WTC11 (cell line): ENCODE data around the gene HLA-DPB1. TPM values are rescaled to one million over a fixed set of nuclear protein-coding genes. Genes with fewer than 3 reads are reported as not detected.

Experiments
- ATAC-seq: fragments of 200-7000 bp; cut with Tn5 transposase; 2 replicates; pipeline ENCODE4 v1.10.0; 2021; ENCODE audit warnings: mild to moderate bottlenecking, moderate library complexity
- CTCF ChIA-PET: fragments of 300-600 bp; sonication (Branson Sonifier 250); formaldehyde crosslinking; loops from one replicate; lab custom pipeline; 2021; ENCODE audit warnings: antibody characterized with exemption; lab: Charles Lee
- POLR2A ChIA-PET: fragments of 350-600 bp; sonication (Branson Sonifier 250); formaldehyde crosslinking; loops from one replicate; lab custom pipeline; 2021; ENCODE audit warnings: antibody characterized with exemption; lab: Charles Lee
- DNase-seq: peaks from one replicate; pipeline ENCODE4 v3.0.0; 2021; ENCODE audit warnings: low spot score
- H3K27ac Mint-ChIP-seq: 2 replicates; pipeline ENCODE4 v1.8.0; 2021; ENCODE audit warnings: mixed read lengths
- H3K27me3 Mint-ChIP-seq: 2 replicates; pipeline ENCODE4 v1.8.0; 2021; ENCODE audit warnings: low read depth, mild to moderate bottlenecking, moderate library complexity, mixed read lengths
- H3K36me3 Mint-ChIP-seq: 2 replicates; pipeline ENCODE4 v1.8.0; 2021; ENCODE audit warnings: mixed read lengths
- H3K4me1 Mint-ChIP-seq: 2 replicates; pipeline ENCODE4 v1.8.0; 2022; ENCODE audit warnings: mixed read lengths
- H3K4me3 Mint-ChIP-seq: 2 replicates; pipeline ENCODE4 v1.8.0; 2021; ENCODE audit warnings: mild to moderate bottlenecking, moderate library complexity, mixed read lengths
- H3K9me3 Mint-ChIP-seq: 2 replicates; pipeline ENCODE4 v1.8.0; 2021; ENCODE audit warnings: mixed read lengths
- EMX1 ChIP-seq: fragments of 250-450 bp; sonication (Bioruptor Pico); IDR thresholded peaks from 2 replicates; pipeline ENCODE4 v1.8.0; 2021; ENCODE audit warnings: mild to moderate bottlenecking
- ETV6 ChIP-seq: sonication (generic); formaldehyde crosslinking; IDR thresholded peaks from 2 replicates; pipeline ENCODE4 v1.8.1; 2022; ENCODE audit warnings: mild to moderate bottlenecking, missing genetic modification reagents
- FOXK1 ChIP-seq: sonication (generic); formaldehyde crosslinking; IDR thresholded peaks from 2 replicates; pipeline ENCODE4 v1.8.0; 2022; ENCODE audit warnings: mild to moderate bottlenecking, moderate library complexity, missing genetic modification reagents
- GTF2I ChIP-seq: fragments of 250-450 bp; sonication (Bioruptor Pico); conservative IDR thresholded peaks from 2 replicates; pipeline ENCODE4 v1.4.0; 2021; ENCODE audit warnings: mild to moderate bottlenecking
- IRF2 ChIP-seq: sonication (generic); formaldehyde crosslinking; IDR thresholded peaks from 2 replicates; pipeline ENCODE4 v1.8.0; 2022; ENCODE audit warnings: low read depth, missing genetic modification reagents, borderline replicate concordance
- NR3C1 ChIP-seq: sonication (generic); formaldehyde crosslinking; conservative IDR thresholded peaks from 2 replicates; pipeline ENCODE4 v1.8.1; 2023; ENCODE audit warnings: low read depth, mild to moderate bottlenecking, missing genetic modification reagents
- SMAD3 ChIP-seq: sonication (generic); formaldehyde crosslinking; IDR thresholded peaks from 2 replicates; pipeline ENCODE4 v1.8.0; 2022; ENCODE audit warnings: missing genetic modification reagents, mild to moderate bottlenecking, borderline replicate concordance
- total RNA-seq: library from RNA; stranded (reverse); gene quantifications from 3 replicates; pipeline ENCODE4 v1.2.3, GENCODE V29; 2021
- TF ChIP-seq, protein P1 (sequence below): sonication (generic); formaldehyde crosslinking; IDR thresholded peaks from 2 replicates; pipeline ENCODE4 v1.8.1; 2022; ENCODE audit warnings: mild to moderate bottlenecking, moderate library complexity, missing genetic modification reagents
- TF ChIP-seq, protein P2 (sequence below): sonication (generic); formaldehyde crosslinking; IDR thresholded peaks from 2 replicates; pipeline ENCODE4 v1.8.0; 2022; ENCODE audit warnings: missing genetic modification reagents
- TF ChIP-seq, protein P3 (sequence below): sonication (generic); formaldehyde crosslinking; IDR thresholded peaks from 2 replicates; pipeline ENCODE4 v1.8.1; 2022; ENCODE audit warnings: low read depth, missing genetic modification reagents, borderline replicate concordance
- TF ChIP-seq, protein P4 (sequence below): sonication (generic); formaldehyde crosslinking; IDR thresholded peaks from 2 replicates; pipeline ENCODE4 v1.8.0; 2022; ENCODE audit warnings: mild to moderate bottlenecking, missing genetic modification reagents
- TF ChIP-seq, protein P5 (sequence below): sonication (generic); formaldehyde crosslinking; IDR thresholded peaks from 2 replicates; pipeline ENCODE4 v1.8.0; 2023; ENCODE audit warnings: missing genetic modification reagents
- TF ChIP-seq, protein P6 (sequence below): sonication (generic); formaldehyde crosslinking; IDR thresholded peaks from 2 replicates; pipeline ENCODE4 v1.8.1; 2023; ENCODE audit warnings: mild to moderate bottlenecking, missing genetic modification reagents
- TF ChIP-seq, protein P7 (sequence below): fragments of 250-450 bp; sonication (Bioruptor Pico); IDR thresholded peaks from 2 replicates; pipeline ENCODE4 v1.9.0; 2021; ENCODE audit warnings: mild to moderate bottlenecking

HLA-DPB1 gene
- total RNA-seq, 1 experiment from 2014 or later: 18.0 TPM

DNA sequence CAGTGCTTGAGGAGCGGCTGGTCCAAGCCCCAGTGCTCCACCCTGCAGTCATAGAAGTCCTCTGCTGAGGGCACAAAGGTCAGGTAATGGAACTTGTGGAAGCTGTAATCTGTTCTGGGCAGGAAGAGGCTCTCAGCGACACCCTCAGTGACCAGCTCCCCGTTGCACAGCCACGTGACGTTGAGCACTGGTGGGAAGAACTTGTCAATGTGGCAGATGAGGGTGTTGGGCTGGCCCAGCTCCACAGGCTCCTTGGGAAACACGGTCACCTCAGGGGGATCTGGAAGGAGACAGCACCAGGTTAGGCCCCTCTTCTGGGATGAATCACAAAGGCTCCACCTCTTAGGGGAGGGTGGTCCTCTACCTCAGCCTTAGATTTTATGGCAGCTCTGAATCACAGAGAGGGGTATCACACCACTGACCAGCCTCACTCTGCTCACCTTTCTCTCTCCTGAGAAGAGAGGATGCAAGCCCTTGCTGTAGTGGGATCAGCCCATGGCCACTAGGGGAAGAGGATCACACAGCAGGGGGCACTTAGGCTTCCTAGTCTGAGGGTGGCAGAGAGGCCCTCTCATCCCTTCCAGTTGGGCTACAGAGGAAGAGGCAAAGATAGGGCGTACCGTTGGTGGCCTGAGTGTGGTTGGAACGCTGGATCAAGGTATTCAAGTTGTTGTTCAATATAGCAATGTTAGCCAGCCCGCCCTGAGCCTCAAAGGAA lies 6.6 kb upstream of the HLA-DPB1 start:
- Mint-ChIP-seq H3K4me3 (no peak overlapping the region), H3K36me3 (peaks cover 7% of the 10 kb centered on the region; the same call in 1 of the 2 replicates), H3K27ac (no peak overlapping the region), H3K9me3 (peaks cover 15% of the 10 kb centered on the region), H3K27me3 (peaks cover 6% of the 10 kb centered on the region), H3K4me1 (peaks cover 5% of the 10 kb centered on the region)
- DNase-seq: no peak
- no peak for ATAC-seq
- TF ChIP-seq SMAD3: no peak
- no peak for TF ChIP-seq ETV6 (CRISPR knock-in tag)
- TF ChIP-seq, protein P1, sequence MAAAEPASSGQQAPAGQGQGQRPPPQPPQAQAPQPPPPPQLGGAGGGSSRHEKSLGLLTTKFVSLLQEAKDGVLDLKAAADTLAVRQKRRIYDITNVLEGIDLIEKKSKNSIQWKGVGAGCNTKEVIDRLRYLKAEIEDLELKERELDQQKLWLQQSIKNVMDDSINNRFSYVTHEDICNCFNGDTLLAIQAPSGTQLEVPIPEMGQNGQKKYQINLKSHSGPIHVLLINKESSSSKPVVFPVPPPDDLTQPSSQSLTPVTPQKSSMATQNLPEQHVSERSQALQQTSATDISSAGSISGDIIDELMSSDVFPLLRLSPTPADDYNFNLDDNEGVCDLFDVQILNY (CRISPR knock-in tag): no peak
- no peak for TF ChIP-seq EMX1 (CRISPR knock-in tag)
- TF ChIP-seq FOXK1 (CRISPR knock-in tag): no peak
- no peak for TF ChIP-seq NR3C1 (CRISPR knock-in tag)
- TF ChIP-seq, protein P2, sequence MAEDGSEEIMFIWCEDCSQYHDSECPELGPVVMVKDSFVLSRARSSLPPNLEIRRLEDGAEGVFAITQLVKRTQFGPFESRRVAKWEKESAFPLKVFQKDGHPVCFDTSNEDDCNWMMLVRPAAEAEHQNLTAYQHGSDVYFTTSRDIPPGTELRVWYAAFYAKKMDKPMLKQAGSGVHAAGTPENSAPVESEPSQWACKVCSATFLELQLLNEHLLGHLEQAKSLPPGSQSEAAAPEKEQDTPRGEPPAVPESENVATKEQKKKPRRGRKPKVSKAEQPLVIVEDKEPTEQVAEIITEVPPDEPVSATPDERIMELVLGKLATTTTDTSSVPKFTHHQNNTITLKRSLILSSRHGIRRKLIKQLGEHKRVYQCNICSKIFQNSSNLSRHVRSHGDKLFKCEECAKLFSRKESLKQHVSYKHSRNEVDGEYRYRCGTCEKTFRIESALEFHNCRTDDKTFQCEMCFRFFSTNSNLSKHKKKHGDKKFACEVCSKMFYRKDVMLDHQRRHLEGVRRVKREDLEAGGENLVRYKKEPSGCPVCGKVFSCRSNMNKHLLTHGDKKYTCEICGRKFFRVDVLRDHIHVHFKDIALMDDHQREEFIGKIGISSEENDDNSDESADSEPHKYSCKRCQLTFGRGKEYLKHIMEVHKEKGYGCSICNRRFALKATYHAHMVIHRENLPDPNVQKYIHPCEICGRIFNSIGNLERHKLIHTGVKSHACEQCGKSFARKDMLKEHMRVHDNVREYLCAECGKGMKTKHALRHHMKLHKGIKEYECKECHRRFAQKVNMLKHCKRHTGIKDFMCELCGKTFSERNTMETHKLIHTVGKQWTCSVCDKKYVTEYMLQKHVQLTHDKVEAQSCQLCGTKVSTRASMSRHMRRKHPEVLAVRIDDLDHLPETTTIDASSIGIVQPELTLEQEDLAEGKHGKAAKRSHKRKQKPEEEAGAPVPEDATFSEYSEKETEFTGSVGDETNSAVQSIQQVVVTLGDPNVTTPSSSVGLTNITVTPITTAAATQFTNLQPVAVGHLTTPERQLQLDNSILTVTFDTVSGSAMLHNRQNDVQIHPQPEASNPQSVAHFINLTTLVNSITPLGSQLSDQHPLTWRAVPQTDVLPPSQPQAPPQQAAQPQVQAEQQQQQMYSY (CRISPR knock-in tag): no peak
- no peak for TF ChIP-seq GTF2I
- TF ChIP-seq, protein P3, sequence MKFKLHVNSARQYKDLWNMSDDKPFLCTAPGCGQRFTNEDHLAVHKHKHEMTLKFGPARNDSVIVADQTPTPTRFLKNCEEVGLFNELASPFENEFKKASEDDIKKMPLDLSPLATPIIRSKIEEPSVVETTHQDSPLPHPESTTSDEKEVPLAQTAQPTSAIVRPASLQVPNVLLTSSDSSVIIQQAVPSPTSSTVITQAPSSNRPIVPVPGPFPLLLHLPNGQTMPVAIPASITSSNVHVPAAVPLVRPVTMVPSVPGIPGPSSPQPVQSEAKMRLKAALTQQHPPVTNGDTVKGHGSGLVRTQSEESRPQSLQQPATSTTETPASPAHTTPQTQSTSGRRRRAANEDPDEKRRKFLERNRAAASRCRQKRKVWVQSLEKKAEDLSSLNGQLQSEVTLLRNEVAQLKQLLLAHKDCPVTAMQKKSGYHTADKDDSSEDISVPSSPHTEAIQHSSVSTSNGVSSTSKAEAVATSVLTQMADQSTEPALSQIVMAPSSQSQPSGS: no peak
- TF ChIP-seq, protein P4, sequence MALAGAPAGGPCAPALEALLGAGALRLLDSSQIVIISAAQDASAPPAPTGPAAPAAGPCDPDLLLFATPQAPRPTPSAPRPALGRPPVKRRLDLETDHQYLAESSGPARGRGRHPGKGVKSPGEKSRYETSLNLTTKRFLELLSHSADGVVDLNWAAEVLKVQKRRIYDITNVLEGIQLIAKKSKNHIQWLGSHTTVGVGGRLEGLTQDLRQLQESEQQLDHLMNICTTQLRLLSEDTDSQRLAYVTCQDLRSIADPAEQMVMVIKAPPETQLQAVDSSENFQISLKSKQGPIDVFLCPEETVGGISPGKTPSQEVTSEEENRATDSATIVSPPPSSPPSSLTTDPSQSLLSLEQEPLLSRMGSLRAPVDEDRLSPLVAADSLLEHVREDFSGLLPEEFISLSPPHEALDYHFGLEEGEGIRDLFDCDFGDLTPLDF (CRISPR knock-in tag): no peak
- CTCF ChIA-PET: no interaction called here
- POLR2A ChIA-PET: interaction anchor here (1.2 kb wide), 1 partner anchor 47 kb away, joined by 3 read pairs; no protein-coding TSS in a partner anchor

DNA sequence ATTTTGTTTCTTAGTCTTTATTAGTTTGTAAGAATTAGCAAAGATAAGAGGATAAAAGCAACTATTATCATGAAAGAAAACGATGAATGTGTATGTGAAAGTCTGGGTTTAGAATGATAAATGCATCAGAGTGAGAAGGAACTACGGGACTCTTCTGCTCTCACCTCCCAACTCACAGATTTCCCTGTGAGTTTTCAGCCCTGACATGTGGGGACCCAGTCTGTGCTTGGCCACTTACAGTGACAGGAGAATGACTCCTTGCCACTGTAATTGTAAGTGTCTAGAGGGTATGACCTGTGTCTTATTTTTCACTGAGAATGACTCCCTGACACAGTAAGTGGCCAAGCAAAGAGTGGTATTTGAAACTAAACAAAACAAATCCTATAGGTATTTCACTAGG lies 4.9 kb upstream of the HLA-DPB1 start:
- peaks cover 6% of the 10 kb centered on the region; the same call in 1 of the 2 replicates for H3K36me3 Mint-ChIP-seq
- no peak overlapping the region for H3K4me3 Mint-ChIP-seq
- TF ChIP-seq, protein P5, sequence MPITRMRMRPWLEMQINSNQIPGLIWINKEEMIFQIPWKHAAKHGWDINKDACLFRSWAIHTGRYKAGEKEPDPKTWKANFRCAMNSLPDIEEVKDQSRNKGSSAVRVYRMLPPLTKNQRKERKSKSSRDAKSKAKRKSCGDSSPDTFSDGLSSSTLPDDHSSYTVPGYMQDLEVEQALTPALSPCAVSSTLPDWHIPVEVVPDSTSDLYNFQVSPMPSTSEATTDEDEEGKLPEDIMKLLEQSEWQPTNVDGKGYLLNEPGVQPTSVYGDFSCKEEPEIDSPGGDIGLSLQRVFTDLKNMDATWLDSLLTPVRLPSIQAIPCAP (CRISPR knock-in tag): no peak
- TF ChIP-seq, protein P6, sequence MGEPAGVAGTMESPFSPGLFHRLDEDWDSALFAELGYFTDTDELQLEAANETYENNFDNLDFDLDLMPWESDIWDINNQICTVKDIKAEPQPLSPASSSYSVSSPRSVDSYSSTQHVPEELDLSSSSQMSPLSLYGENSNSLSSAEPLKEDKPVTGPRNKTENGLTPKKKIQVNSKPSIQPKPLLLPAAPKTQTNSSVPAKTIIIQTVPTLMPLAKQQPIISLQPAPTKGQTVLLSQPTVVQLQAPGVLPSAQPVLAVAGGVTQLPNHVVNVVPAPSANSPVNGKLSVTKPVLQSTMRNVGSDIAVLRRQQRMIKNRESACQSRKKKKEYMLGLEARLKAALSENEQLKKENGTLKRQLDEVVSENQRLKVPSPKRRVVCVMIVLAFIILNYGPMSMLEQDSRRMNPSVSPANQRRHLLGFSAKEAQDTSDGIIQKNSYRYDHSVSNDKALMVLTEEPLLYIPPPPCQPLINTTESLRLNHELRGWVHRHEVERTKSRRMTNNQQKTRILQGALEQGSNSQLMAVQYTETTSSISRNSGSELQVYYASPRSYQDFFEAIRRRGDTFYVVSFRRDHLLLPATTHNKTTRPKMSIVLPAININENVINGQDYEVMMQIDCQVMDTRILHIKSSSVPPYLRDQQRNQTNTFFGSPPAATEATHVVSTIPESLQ (CRISPR knock-in tag): no peak
- TF ChIP-seq, protein P7, sequence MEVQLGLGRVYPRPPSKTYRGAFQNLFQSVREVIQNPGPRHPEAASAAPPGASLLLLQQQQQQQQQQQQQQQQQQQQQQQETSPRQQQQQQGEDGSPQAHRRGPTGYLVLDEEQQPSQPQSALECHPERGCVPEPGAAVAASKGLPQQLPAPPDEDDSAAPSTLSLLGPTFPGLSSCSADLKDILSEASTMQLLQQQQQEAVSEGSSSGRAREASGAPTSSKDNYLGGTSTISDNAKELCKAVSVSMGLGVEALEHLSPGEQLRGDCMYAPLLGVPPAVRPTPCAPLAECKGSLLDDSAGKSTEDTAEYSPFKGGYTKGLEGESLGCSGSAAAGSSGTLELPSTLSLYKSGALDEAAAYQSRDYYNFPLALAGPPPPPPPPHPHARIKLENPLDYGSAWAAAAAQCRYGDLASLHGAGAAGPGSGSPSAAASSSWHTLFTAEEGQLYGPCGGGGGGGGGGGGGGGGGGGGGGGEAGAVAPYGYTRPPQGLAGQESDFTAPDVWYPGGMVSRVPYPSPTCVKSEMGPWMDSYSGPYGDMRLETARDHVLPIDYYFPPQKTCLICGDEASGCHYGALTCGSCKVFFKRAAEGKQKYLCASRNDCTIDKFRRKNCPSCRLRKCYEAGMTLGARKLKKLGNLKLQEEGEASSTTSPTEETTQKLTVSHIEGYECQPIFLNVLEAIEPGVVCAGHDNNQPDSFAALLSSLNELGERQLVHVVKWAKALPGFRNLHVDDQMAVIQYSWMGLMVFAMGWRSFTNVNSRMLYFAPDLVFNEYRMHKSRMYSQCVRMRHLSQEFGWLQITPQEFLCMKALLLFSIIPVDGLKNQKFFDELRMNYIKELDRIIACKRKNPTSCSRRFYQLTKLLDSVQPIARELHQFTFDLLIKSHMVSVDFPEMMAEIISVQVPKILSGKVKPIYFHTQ (CRISPR knock-in tag): no peak
- no peak for TF ChIP-seq IRF2 (CRISPR knock-in tag)
- DNase-seq (no peak), ATAC-seq (no peak)
- peaks cover 5% of the 10 kb centered on the region for H3K4me1 Mint-ChIP-seq
- peaks cover 4% of the 10 kb centered on the region for H3K27me3 Mint-ChIP-seq
- ChIA-PET CTCF (no interaction called here), POLR2A (no interaction called here)
- peaks cover 14% of the 10 kb centered on the region for H3K9me3 Mint-ChIP-seq
- no peak overlapping the region for H3K27ac Mint-ChIP-seq
